Upper lobe of left lung (tissue), 4 donors: ENCODE data around the gene GGTLC1.

Source experiments
- CTCF ChIP-seq, 6 experiments: fragments of 450-650 bp in 4 of 6; fragments of 200-600 bp in 2 of 6; sonication (generic) in 2 of 6; IDR thresholded peaks; one replicate each; pipeline ENCODE4 v1.5.1; 2016 to 2019; ENCODE audit warnings: antibody characterized with exemption in 6 of 6
- EP300 ChIP-seq, 4 donors: sonication (generic); formaldehyde crosslinking; IDR thresholded peaks; one replicate each; pipeline ENCODE4 v1.5.1; 2017; ENCODE audit warnings: antibody characterized with exemption in 4 of 4, control low read depth in 2 of 4
- POLR2A ChIP-seq, 4 donors: fragments of 450-650 bp; IDR thresholded peaks; one replicate each; pipeline ENCODE4 v1.5.1; 2016 to 2017; ENCODE audit warnings: antibody characterized with exemption in 4 of 4, mild to moderate bottlenecking in 2 of 4

- TF ChIP-seq POLR2A (IDR thresholded peaks at IDR 0.05) (no peak), CTCF (IDR thresholded peaks at IDR 0.05) (no peak), EP300 (IDR thresholded peaks at IDR 0.05) (no peak)
These were observed 49.5 kb downstream of the GGTLC1 start for GRCh38 chr20:23939063-23939462.
